HCT116 (cell line): ENCODE results near the gene HEMK1. TPM values are rescaled to one million over a fixed set of nuclear protein-coding genes. Genes with fewer than 3 reads are reported as not detected.
A peak's percentile ranks its signal among the peaks of the same experiment; 100 is the strongest.

Source experiments
- ATAC-seq: fragments of 200-7000 bp; cut with Tn5 transposase; 2 replicates; pipeline ENCODE4 v1.9.1; 2020; ENCODE audit warnings: mild to moderate bottlenecking, moderate library complexity
- BruUV-seq: library from RNA; stranded (reverse); fragments of 400-500 nt; replicated peaks from 2 replicates; lab custom pipeline; 2021; lab: Mats Ljungman, UMichigan
- CTCF ChIA-PET: fragments of 300-600 bp; sonication (Branson Sonifier 250); formaldehyde crosslinking; loops from one replicate; lab custom pipeline; 2021; ENCODE audit warnings: antibody characterized with exemption; lab: Charles Lee
- POLR2A ChIA-PET: fragments of 300-600, 350-600 bp; sonication (Branson Sonifier 250); formaldehyde crosslinking; loops from one replicate; lab custom pipeline; 2021; ENCODE audit warnings: antibody characterized with exemption; lab: Charles Lee
- RAD21 ChIA-PET, 2 experiments: fragments of 300-600 bp; sonication (Branson Sonifier 250); formaldehyde crosslinking; loops; one replicate each; lab custom pipeline; 2023; ENCODE audit warnings: low total read pairs in 2 of 2; ENCODE audit not compliant: uncharacterized antibody in 2 of 2, unreplicated experiment in 2 of 2, low non-redundant PET in 1 of 2; lab: Charles Lee
- DNase-seq: peaks from one replicate; pipeline ENCODE4 v3.0.0-alpha.2; 2010; ENCODE audit warnings: low read depth, low spot score
- H2AFZ ChIP-seq: fragments of 200-600 bp; shearing (Covaris generic), sonication (generic); 2 replicates; pipeline ENCODE4 v1.6.1; 2017; ENCODE audit warnings: low read depth, mixed run types, mixed read lengths, antibody characterized with exemption, low read length; ENCODE audit not compliant: poor library complexity, severe bottlenecking
- H3K27ac ChIP-seq: 2 replicates; pipeline ENCODE4 v1.5.1; 2012; ENCODE audit warnings: low read depth, low read length
- H3K27me3 ChIP-seq: fragments of 200-600 bp; sonication (generic); 2 replicates; pipeline ENCODE4 v1.6.1; 2016; ENCODE audit warnings: mixed run types, low read length, mixed read lengths; ENCODE audit not compliant: insufficient read depth
- H3K36me3 ChIP-seq, 2 experiments: fragments of 200-500 bp in 1 of 2; fragments of 200-600 bp in 1 of 2; sonication (Bioruptor generic) in 1 of 2; sonication (generic) in 1 of 2; 2 replicates each; pipeline versions ENCODE4 v1.5.1 to v1.6.1; 2014 to 2016; ENCODE audit warnings: low read length in 2 of 2, inconsistent platforms in 1 of 2, mixed read lengths in 1 of 2, mixed run types in 1 of 2; ENCODE audit not compliant: insufficient read depth in 2 of 2, control insufficient read depth in 1 of 2
- H3K4me1 ChIP-seq, 2 experiments: fragments of 200-600 bp in 1 of 2; sonication (generic) in 1 of 2; 2 replicates each; pipeline versions ENCODE4 v1.5.1 to v1.6.1; 2012 to 2017; ENCODE audit warnings: low read length in 2 of 2, inconsistent platforms in 1 of 2, mild to moderate bottlenecking in 1 of 2, mixed read lengths in 1 of 2, mixed run types in 1 of 2, moderate library complexity in 1 of 2; ENCODE audit not compliant: insufficient read depth in 2 of 2, control insufficient read depth in 1 of 2
- H3K4me2 ChIP-seq: fragments of 200-600 bp; sonication (generic); 2 replicates; pipeline ENCODE4 v1.6.1; 2017; ENCODE audit warnings: mixed run types, low read length, mixed read lengths
- H3K4me3 ChIP-seq, 2 experiments: fragments of 200-600 bp in 1 of 2; sonication (generic) in 1 of 2; replicated peaks in 1 of 2; 2 replicates each; pipeline ENCODE4 v1.5.1; 2011 to 2016; ENCODE audit warnings: low read length in 2 of 2, control low read depth in 1 of 2, low read depth in 1 of 2, mild to moderate bottlenecking in 1 of 2, mixed read lengths in 1 of 2, mixed run types in 1 of 2
- H3K79me2 ChIP-seq: fragments of 200-600 bp; sonication (generic); 2 replicates; pipeline ENCODE4 v1.6.1; 2017; ENCODE audit warnings: mild to moderate bottlenecking, mixed run types, low read length, moderate library complexity, mixed read lengths; ENCODE audit not compliant: insufficient read depth
- H3K9ac ChIP-seq: fragments of 200-600 bp; sonication (generic); 2 replicates; pipeline ENCODE4 v1.6.1; 2016; ENCODE audit warnings: low read length, mixed read lengths
- H3K9me2 ChIP-seq: fragments of 200-600 bp; sonication (generic), shearing (Covaris generic); 2 replicates; pipeline ENCODE4 v1.6.1; 2017; ENCODE audit warnings: mixed run types, mild to moderate bottlenecking, moderate library complexity; ENCODE audit not compliant: insufficient read depth
- H3K9me3 ChIP-seq, 2 experiments: fragments of 200-500 bp in 1 of 2; fragments of 200-600 bp in 1 of 2; sonication (Bioruptor generic) in 1 of 2; sonication (generic) in 1 of 2; 2 replicates each; pipeline ENCODE4 v1.6.1; 2014 to 2017; ENCODE audit warnings: low read length in 2 of 2, mixed read lengths in 2 of 2, inconsistent platforms in 1 of 2, low read depth in 1 of 2, mild to moderate bottlenecking in 1 of 2, mixed run types in 1 of 2, moderate library complexity in 1 of 2; ENCODE audit not compliant: control insufficient read depth in 1 of 2, insufficient read depth in 1 of 2
- H4K20me1 ChIP-seq: fragments of 200-600 bp; sonication (generic), shearing (Covaris generic); 2 replicates; pipeline ENCODE4 v1.6.1; 2017; ENCODE audit warnings: mixed run types, mild to moderate bottlenecking, moderate library complexity; ENCODE audit not compliant: insufficient read depth
- EZH2 ChIP-seq: fragments of 200-600 bp; sonication (generic); IDR thresholded peaks from 2 replicates; pipeline ENCODE4 v1.6.1; 2017; ENCODE audit warnings: antibody characterized with exemption, mixed run types
- EZH2phosphoT487 ChIP-seq: fragments of 200-600 bp; IDR thresholded peaks from 2 replicates; pipeline ENCODE4 v1.6.1; 2018; ENCODE audit warnings: antibody characterized with exemption, borderline replicate concordance
- POLR2AphosphoS5 ChIP-seq: IDR thresholded peaks from 2 replicates; pipeline ENCODE4 v1.6.1; 2011; ENCODE audit warnings: mild to moderate bottlenecking, low read depth, low read length, moderate library complexity
- YY1 ChIP-seq: IDR thresholded peaks from 2 replicates; pipeline ENCODE4 v1.6.1; 2011; ENCODE audit warnings: low read length, low read depth, moderate library complexity, mild to moderate bottlenecking; ENCODE audit not compliant: insufficient replicate concordance; ENCODE audit errors: extremely low read depth
- ZFX ChIP-seq: fragments of 450-650 bp; IDR thresholded peaks from 2 replicates; pipeline ENCODE4 v1.6.1; 2017
- ZNF274 ChIP-seq: fragments of 200-500 bp; sonication (Bioruptor generic); IDR thresholded peaks from 2 replicates; pipeline ENCODE4 v1.6.1; 2014; ENCODE audit warnings: mild to moderate bottlenecking, low read depth, low read length, inconsistent platforms
- intact Hi-C: fragments of 100-400 bp; cut with micrococcal nuclease; formaldehyde crosslinking; loops from 2 replicates; pipeline ENCODE4 v1.10.0; 2022
- total RNA-seq: library from RNA; stranded (reverse); gene quantifications from one replicate; pipeline ENCODE4 v1.2.1, GENCODE V29; 2021; ENCODE audit not compliant: unreplicated experiment
- TF ChIP-seq, protein P1 (sequence below): IDR thresholded peaks from 2 replicates; pipeline ENCODE4 v1.6.1; 2012; ENCODE audit warnings: low read depth
- TF ChIP-seq, protein P2 (sequence below): IDR thresholded peaks from 2 replicates; pipeline ENCODE4 v1.6.1; 2012

HEMK1 gene
- total RNA-seq, 1 experiment from 2014 or later, result 20.5 TPM

DNA sequence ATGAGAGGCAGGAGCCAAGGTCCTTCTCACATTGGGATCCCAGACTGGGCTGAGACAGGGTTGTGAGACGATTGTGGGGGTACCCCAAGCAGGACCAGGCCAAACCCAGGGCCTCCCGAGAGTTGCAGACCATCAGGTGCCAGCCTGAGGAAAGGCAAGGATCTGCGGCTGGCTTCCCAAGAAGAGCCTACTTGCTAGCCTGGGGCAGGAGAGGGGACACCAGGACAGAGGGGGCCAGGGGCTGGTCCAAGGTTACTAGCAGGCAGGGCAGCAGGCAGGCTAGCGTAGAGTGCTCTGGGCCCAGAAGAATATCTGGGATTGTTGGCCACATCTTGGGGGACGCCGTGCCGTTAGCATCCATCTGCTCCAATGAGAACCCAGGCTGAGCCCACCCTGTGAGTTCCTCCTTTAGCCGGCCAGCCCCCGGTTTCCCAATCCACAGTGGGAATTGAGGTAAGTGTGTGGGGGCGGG is 41.7 kb downstream of the HEMK1 start:
- TF ChIP-seq, protein P1, sequence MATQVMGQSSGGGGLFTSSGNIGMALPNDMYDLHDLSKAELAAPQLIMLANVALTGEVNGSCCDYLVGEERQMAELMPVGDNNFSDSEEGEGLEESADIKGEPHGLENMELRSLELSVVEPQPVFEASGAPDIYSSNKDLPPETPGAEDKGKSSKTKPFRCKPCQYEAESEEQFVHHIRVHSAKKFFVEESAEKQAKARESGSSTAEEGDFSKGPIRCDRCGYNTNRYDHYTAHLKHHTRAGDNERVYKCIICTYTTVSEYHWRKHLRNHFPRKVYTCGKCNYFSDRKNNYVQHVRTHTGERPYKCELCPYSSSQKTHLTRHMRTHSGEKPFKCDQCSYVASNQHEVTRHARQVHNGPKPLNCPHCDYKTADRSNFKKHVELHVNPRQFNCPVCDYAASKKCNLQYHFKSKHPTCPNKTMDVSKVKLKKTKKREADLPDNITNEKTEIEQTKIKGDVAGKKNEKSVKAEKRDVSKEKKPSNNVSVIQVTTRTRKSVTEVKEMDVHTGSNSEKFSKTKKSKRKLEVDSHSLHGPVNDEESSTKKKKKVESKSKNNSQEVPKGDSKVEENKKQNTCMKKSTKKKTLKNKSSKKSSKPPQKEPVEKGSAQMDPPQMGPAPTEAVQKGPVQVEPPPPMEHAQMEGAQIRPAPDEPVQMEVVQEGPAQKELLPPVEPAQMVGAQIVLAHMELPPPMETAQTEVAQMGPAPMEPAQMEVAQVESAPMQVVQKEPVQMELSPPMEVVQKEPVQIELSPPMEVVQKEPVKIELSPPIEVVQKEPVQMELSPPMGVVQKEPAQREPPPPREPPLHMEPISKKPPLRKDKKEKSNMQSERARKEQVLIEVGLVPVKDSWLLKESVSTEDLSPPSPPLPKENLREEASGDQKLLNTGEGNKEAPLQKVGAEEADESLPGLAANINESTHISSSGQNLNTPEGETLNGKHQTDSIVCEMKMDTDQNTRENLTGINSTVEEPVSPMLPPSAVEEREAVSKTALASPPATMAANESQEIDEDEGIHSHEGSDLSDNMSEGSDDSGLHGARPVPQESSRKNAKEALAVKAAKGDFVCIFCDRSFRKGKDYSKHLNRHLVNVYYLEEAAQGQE, result no peak
- TF ChIP-seq ZNF274 (no peak), ZFX (no peak), EZH2phosphoT487 (no peak), EZH2 (no peak), POLR2AphosphoS5 (no peak), YY1 (no peak)
- TF ChIP-seq, protein P2, sequence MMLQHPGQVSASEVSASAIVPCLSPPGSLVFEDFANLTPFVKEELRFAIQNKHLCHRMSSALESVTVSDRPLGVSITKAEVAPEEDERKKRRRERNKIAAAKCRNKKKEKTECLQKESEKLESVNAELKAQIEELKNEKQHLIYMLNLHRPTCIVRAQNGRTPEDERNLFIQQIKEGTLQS, result no peak
- ATAC-seq, result no peak
- no peaks in the 10 kb centered on the region for H3K9me2 ChIP-seq
- H3K4me2 ChIP-seq, result peak overlapping the region; percentile 93
- peak overlapping the region; percentile 70 for H3K9ac ChIP-seq
- no peaks in the 10 kb centered on the region for H3K9me3 ChIP-seq
- 0 out of 4 replicates have a peak, but pooled peaks cover 0 to 5% of the 10 kb centered on the region in 2 experiments for H3K36me3 ChIP-seq
- ChIA-PET CTCF (interaction anchor here (1.0 to 1.8 kb wide), 13 partner anchors 9 to 351 kb away, joined by 3 to 31 read pairs (median 5); partner anchors contain the start of genes C3orf18 and HEMK1), RAD21 (interaction anchor here in 1 of 2 experiments (1.2 to 1.3 kb wide), 2 partner anchors 10 to 39 kb away, joined by 5 to 7 read pairs; no protein-coding TSS in a partner anchor), POLR2A (no interaction called here)
- TSS peak; percentile 55 for BruUV-seq
- no peaks in the 10 kb centered on the region for H3K27me3 ChIP-seq
- intact Hi-C loops, result loop anchor here (5.0 kb wide), 1 partner anchor 264 kb away; the partner anchor contains the start of gene ZMYND10
- peak overlapping the region; percentile 62; the same call in 1 of the 2 replicates for H3K27ac ChIP-seq
- H2AFZ ChIP-seq, result no peak overlapping the region
- no peaks in the 10 kb centered on the region; the same call in 1 of the 2 replicates for H3K79me2 ChIP-seq
- no peaks in the 10 kb centered on the region for H4K20me1 ChIP-seq
- peaks cover 9 to 31% of the 10 kb centered on the region in 2 experiments; a peak in 3 of 4 replicates for H3K4me1 ChIP-seq
- no peak for DNase-seq
- H3K4me3 ChIP-seq, result peak overlapping the region; percentile 54 to 64
